Common myeloid progenitor, CD34-positive (primary cell): ENCODE results near the gene ETDC. TPM values are rescaled to one million over a fixed set of nuclear protein-coding genes. Genes with fewer than 3 reads are reported as not detected.
A peak's percentile ranks its signal among the peaks of the same experiment; 100 is the strongest.
"Not testable (repeated sequence)": the region's sequence is repeated elsewhere in the genome, so short reads cannot be mapped to it uniquely, and the experiment has no call there.

Experiments
- CTCF ChIA-PET: fragments of 350-600 bp; sonication (Branson Sonifier 250); formaldehyde crosslinking; loops from one replicate; lab custom pipeline; 2021; ENCODE audit warnings: antibody characterized with exemption; lab: Charles Lee
- POLR2A ChIA-PET: fragments of 350-600 bp; sonication (Branson Sonifier 250); formaldehyde crosslinking; loops from one replicate; lab custom pipeline; 2021; ENCODE audit warnings: antibody characterized with exemption; lab: Charles Lee
- DNase-seq, 3 donors: peaks; one replicate each; pipeline versions ENCODE4 v3.0.0 to v3.0.0-alpha.2; 2013
- H3K27ac ChIP-seq, 2 experiments: 1 replicate in 1 of 2; 2 replicates in 1 of 2; pipeline ENCODE4 v1.7.0; 2013; ENCODE audit warnings: inconsistent platforms in 2 of 2, low read length in 2 of 2, mild to moderate bottlenecking in 2 of 2, low read depth in 1 of 2, moderate library complexity in 1 of 2; ENCODE audit not compliant: severe bottlenecking in 2 of 2, insufficient read depth in 1 of 2, poor library complexity in 1 of 2
- H3K27me3 ChIP-seq, 5 experiments: replicated peaks in 2 of 5; 1 replicate in 3 of 5; 2 replicates in 2 of 5; pipeline versions ENCODE4 v1.6.1 to v1.7.0; 2013; ENCODE audit warnings: low read length in 4 of 5, mild to moderate bottlenecking in 2 of 5, moderate library complexity in 2 of 5, inconsistent platforms in 1 of 5; ENCODE audit not compliant: insufficient read depth in 5 of 5, control insufficient read depth in 4 of 5
- H3K36me3 ChIP-seq, 4 experiments: 1 replicate in 2 of 4; 2 replicates in 2 of 4; pipeline versions ENCODE4 v1.6.1 to v1.7.0; 2013; ENCODE audit warnings: low read length in 3 of 4, control low read depth in 1 of 4, mild to moderate bottlenecking in 1 of 4; ENCODE audit not compliant: control insufficient read depth in 4 of 4, insufficient read depth in 4 of 4
- H3K4me1 ChIP-seq, 4 experiments: 1 replicate in 3 of 4; 2 replicates in 1 of 4; pipeline versions ENCODE4 v1.6.1 to v1.7.1; 2013; ENCODE audit warnings: low read length in 3 of 4, mild to moderate bottlenecking in 3 of 4, control low read depth in 1 of 4, inconsistent platforms in 1 of 4, moderate library complexity in 1 of 4; ENCODE audit not compliant: control insufficient read depth in 4 of 4, insufficient read depth in 4 of 4; ENCODE audit errors: control extremely low read depth in 1 of 4
- H3K4me3 ChIP-seq, 7 experiments: 1 replicate in 4 of 7; 2 replicates in 3 of 7; pipeline versions ENCODE4 v1.5.1 to v1.7.0; 2013; ENCODE audit warnings: mild to moderate bottlenecking in 7 of 7, low read length in 6 of 7, moderate library complexity in 6 of 7, inconsistent platforms in 2 of 7, low read depth in 2 of 7, control low read depth in 1 of 7; ENCODE audit not compliant: insufficient read depth in 4 of 7, control insufficient read depth in 1 of 7; ENCODE audit errors: extremely low read depth in 1 of 7
- H3K9me3 ChIP-seq, 5 experiments: 1 replicate in 4 of 5; 2 replicates in 1 of 5; pipeline versions ENCODE4 v1.6.1 to v1.7.1; 2013; ENCODE audit warnings: low read length in 4 of 5, mild to moderate bottlenecking in 2 of 5, inconsistent platforms in 1 of 5, low read depth in 1 of 5, moderate library complexity in 1 of 5; ENCODE audit not compliant: control insufficient read depth in 4 of 5, insufficient read depth in 2 of 5; ENCODE audit errors: control extremely low read depth in 1 of 5
- WGBS: methylation state at CpG from one replicate; pipeline ENCODE4 v1.1.5; 2013; ENCODE audit not compliant: insufficient coverage; 5-methylcytosine and 5-hydroxymethylcytosine counted together
- polyA plus RNA-seq: library from polyadenylated mRNA; unstranded; fragments of 120-200 nt; gene quantifications from one replicate; pipeline ENCODE4 v1.2.1, GENCODE V29; 2013

The ETDC gene
- polyA plus RNA-seq = not detected

GRCh38 chrX:135309430-135309923, at the start of gene ETDC:
TSS of gene ETDC (plus strand) at chrX:135309480. CDS start at chrX:135309480, 0 bp downstream.
- 78% methylated on average over 1 of the region's 1 CpG for WGBS
- no peaks in the 10 kb centered on the region for H3K27me3 ChIP-seq
- CTCF ChIA-PET = no interaction called here
- POLR2A ChIA-PET = no interaction called here
- H3K4me3 ChIP-seq = no peak within 1 kb of the TSS
- H3K27ac ChIP-seq = no peak within 1 kb of the TSS
- DNase-seq = no peak
- no peaks in the 10 kb centered on the region for H3K9me3 ChIP-seq
- no peaks in the 10 kb centered on the region for H3K4me1 ChIP-seq
- no peaks in the 10 kb centered on the region for H3K36me3 ChIP-seq

GRCh38 chrX:135260976-135261375, 48.3 kb upstream of the ETDC start:
- H3K9me3 ChIP-seq, H3K27ac ChIP-seq, H3K27me3 ChIP-seq, CTCF ChIA-PET, H3K36me3 ChIP-seq, H3K4me1 ChIP-seq, H3K4me3 ChIP-seq, DNase-seq, POLR2A ChIA-PET: not testable (repeated sequence)
- 80% methylated on average over 1 of the region's 2 CpGs for WGBS

- H3K36me3 ChIP-seq, H3K27me3 ChIP-seq, H3K27ac ChIP-seq, H3K4me1 ChIP-seq, H3K4me3 ChIP-seq, CTCF ChIA-PET, DNase-seq, H3K9me3 ChIP-seq, POLR2A ChIA-PET: not testable (repeated sequence)
- 89% methylated on average over 8 of the region's 8 CpGs for WGBS
Measured at GRCh38 chrX:135263376-135263775, 45.9 kb upstream of the ETDC start.

GRCh38 chrX:135264206-135264605, 45.1 kb upstream of the ETDC start:
- Histone ChIP-seq H3K4me3 (no peak overlapping the region), H3K9me3 (peaks cover 0 to 4% (median 0%) of the 10 kb centered on the region in 5 experiments), H3K4me1 (no peaks in the 10 kb centered on the region), H3K36me3 (no peaks in the 10 kb centered on the region), H3K27ac (no peak overlapping the region), H3K27me3 (no peaks in the 10 kb centered on the region)
- DNase-seq = no peak
- 85% methylated on average over 4 of the region's 4 CpGs for WGBS
- CTCF ChIA-PET = no interaction called here
- POLR2A ChIA-PET = no interaction called here

GRCh38 chrX:135273162-135273561, 36.1 kb upstream of the ETDC start:
- H3K27me3 ChIP-seq = no peaks in the 10 kb centered on the region
- H3K4me1 ChIP-seq = peaks cover 0 to 2% (median 0%) of the 10 kb centered on the region in 4 experiments
- WGBS = 100% methylated on average over 2 of the region's 5 CpGs
- no peak overlapping the region for H3K27ac ChIP-seq
- no peaks in the 10 kb centered on the region for H3K36me3 ChIP-seq
- peaks cover 0 to 1% (median 0%) of the 10 kb centered on the region in 5 experiments for H3K9me3 ChIP-seq
- ChIA-PET CTCF (no interaction called here), POLR2A (no interaction called here)
- DNase-seq = no peak
- no peak overlapping the region for H3K4me3 ChIP-seq

GRCh38 chrX:135275973-135276372, 33.3 kb upstream of the ETDC start:
- Histone ChIP-seq H3K36me3 (no peaks in the 10 kb centered on the region), H3K4me1 (peaks cover 0 to 2% (median 0%) of the 10 kb centered on the region in 4 experiments), H3K27me3 (no peaks in the 10 kb centered on the region), H3K4me3 (no peak overlapping the region), H3K27ac (no peak overlapping the region), H3K9me3 (no peaks in the 10 kb centered on the region)
- ChIA-PET POLR2A (no interaction called here), CTCF (no interaction called here)
- peak in 2 of 3 donors; percentile 21 to 37 for DNase-seq

- DNase-seq = no peak
- H3K27ac ChIP-seq = no peak overlapping the region
- H3K36me3 ChIP-seq = peaks cover 0 to 26% (median 0%) of the 10 kb centered on the region in 4 experiments
- H3K27me3 ChIP-seq = no peaks in the 10 kb centered on the region
- CTCF ChIA-PET = no interaction called here
- 80% methylated on average over 1 of the region's 2 CpGs for WGBS
- POLR2A ChIA-PET = no interaction called here
- H3K9me3 ChIP-seq = peaks cover 9 to 57% (median 43%) of the 10 kb centered on the region in 5 experiments
- no peaks in the 10 kb centered on the region for H3K4me1 ChIP-seq
- no peak overlapping the region for H3K4me3 ChIP-seq
Measured at GRCh38 chrX:135287266-135287823, 21.9 kb upstream of the ETDC start.
